ENCODE measurements around the gene ENDOV.

Gene ENDOV

DNA sequence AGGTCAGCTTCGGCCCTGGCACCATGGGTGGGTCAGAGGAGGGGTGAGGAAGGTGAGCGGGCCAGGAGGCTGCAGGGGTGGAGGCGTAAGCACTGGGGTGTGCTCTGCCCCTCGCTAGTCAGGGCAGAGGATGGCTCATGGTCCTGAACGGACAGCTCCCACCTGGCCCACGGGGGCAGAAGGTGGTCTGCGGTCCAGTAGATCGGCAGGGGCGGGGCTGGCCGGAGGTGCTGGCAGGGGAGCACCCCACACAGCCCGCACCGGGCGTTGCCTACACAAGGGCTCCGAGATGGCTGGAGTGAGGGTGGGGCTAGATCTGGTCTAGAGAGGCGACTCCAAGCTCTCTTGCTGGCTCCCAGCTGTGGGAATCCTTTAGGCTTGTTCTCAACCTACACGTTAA, 53.3 kb downstream of the ENDOV start:
- H3K23ac ChIP-seq (ENCODE audit: low read length): no peak overlapping the region
- H3K4me1 ChIP-seq (ENCODE audit: control insufficient read depth in 1 of 2, insufficient read depth in 2 of 2, low read length in 2 of 2): no peaks in the 10 kb centered on the region
- H2AFZ ChIP-seq (ENCODE audit: insufficient read depth, low read length, poor library complexity): no peak overlapping the region
- H3K18ac ChIP-seq (ENCODE audit: low read length): no peak overlapping the region
- no peaks in the 10 kb centered on the region for H3K36me3 ChIP-seq (ENCODE audit: control insufficient read depth in 1 of 2, insufficient read depth in 2 of 2, low read length in 2 of 2)
- H2BK120ac ChIP-seq (ENCODE audit: insufficient read depth, low read length, poor library complexity): no peak overlapping the region
- no peak overlapping the region for H3K27ac ChIP-seq (ENCODE audit: low read depth, low read length)
- no peaks in the 10 kb centered on the region for H3K79me2 ChIP-seq (ENCODE audit: control insufficient read depth, insufficient read depth, low read length, poor library complexity)
- H4K8ac ChIP-seq (ENCODE audit: low read depth, low read length): no peak overlapping the region
- H3K4me3 ChIP-seq (ENCODE audit: low read depth, low read length): no peak overlapping the region
- H3K9me3 ChIP-seq (ENCODE audit: insufficient read depth, low read depth, low read length): peaks cover 5% of the 10 kb centered on the region
- no peak overlapping the region for H3K14ac ChIP-seq (ENCODE audit: low read length)
- DNase-seq: no peak
- no peak overlapping the region for H3K4me2 ChIP-seq (ENCODE audit: low read length)
- no peak overlapping the region for H2AK5ac ChIP-seq (ENCODE audit: low read length)
- no peak overlapping the region for H3K4ac ChIP-seq (ENCODE audit: low read depth, low read length)
- H4K91ac ChIP-seq (ENCODE audit: low read depth, low read length): no peak overlapping the region
- WGBS (ENCODE audit: extremely low coverage, insufficient coverage, insufficient read length): no CpG with 5 or more reads among the region's 16 CpGs
- H4K12ac ChIP-seq (ENCODE audit: low read depth, low read length): no peak overlapping the region
- H2BK12ac ChIP-seq (ENCODE audit: low read length): no peak overlapping the region
- H3K27me3 ChIP-seq (ENCODE audit: insufficient read depth, low read length): peaks cover 10% of the 10 kb centered on the region
- H3K9ac ChIP-seq (ENCODE audit: low read length): no peak overlapping the region
- no peak overlapping the region for H2BK5ac ChIP-seq (ENCODE audit: low read depth, low read length, poor library complexity)
- no peaks in the 10 kb centered on the region for H3K79me1 ChIP-seq (ENCODE audit: low read length)

DNA sequence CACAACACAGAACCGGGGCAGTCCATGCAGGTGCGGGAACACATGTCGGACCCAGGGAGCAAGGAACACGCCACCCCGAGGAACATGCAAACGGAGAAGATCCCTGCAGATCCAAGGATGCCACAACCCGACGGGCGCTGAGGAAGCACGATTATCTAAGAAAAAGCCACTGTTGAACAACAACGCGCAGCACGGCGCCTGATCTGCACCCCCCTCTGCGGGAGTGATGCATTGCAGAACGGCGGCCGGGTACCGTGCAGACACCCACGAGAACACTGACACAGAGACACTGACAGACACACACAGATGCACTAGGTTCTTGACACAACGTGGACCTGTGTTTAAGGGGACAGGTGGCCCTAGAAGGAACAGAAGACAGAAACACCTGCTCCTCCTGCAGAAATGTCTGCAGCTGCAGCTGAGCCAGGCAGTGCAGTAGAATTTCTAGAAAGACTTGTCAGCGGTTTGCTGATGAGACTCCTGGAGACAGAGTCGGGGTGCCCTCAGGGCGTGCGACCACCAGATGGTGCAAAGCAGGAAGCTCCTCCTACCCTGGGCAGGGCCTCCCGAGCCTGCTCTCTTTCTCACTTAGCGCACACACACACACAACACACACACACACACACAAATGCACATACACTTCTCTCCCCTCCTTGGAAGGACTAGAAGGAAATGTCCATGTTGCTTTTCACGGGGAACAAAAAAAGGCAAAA, 54.0 kb downstream of the ENDOV start:
- Histone ChIP-seq H2BK120ac (ENCODE audit: insufficient read depth, low read length, poor library complexity) (no peak overlapping the region), H2BK12ac (ENCODE audit: low read length) (no peak overlapping the region), H4K8ac (ENCODE audit: low read depth, low read length) (no peak overlapping the region), H3K9me3 (ENCODE audit: insufficient read depth, low read depth, low read length) (peaks cover 7% of the 10 kb centered on the region), H3K23ac (ENCODE audit: low read length) (no peak overlapping the region), H3K4me3 (ENCODE audit: low read depth, low read length) (no peak overlapping the region), H4K12ac (ENCODE audit: low read depth, low read length) (no peak overlapping the region), H3K36me3 (ENCODE audit: control insufficient read depth in 1 of 2, insufficient read depth in 2 of 2, low read length in 2 of 2) (no peaks in the 10 kb centered on the region), H3K27ac (ENCODE audit: low read depth, low read length) (no peak overlapping the region), H3K14ac (ENCODE audit: low read length) (no peak overlapping the region), H3K27me3 (ENCODE audit: insufficient read depth, low read length) (peaks cover 16% of the 10 kb centered on the region), H3K4me1 (ENCODE audit: control insufficient read depth in 1 of 2, insufficient read depth in 2 of 2, low read length in 2 of 2) (no peaks in the 10 kb centered on the region), H2AFZ (ENCODE audit: insufficient read depth, low read length, poor library complexity) (no peak overlapping the region), H2AK5ac (ENCODE audit: low read length) (no peak overlapping the region), H3K4ac (ENCODE audit: low read depth, low read length) (no peak overlapping the region), H3K4me2 (ENCODE audit: low read length) (no peak overlapping the region), H3K79me2 (ENCODE audit: control insufficient read depth, insufficient read depth, low read length, poor library complexity) (no peaks in the 10 kb centered on the region), H3K79me1 (ENCODE audit: low read length) (no peaks in the 10 kb centered on the region), H2BK5ac (ENCODE audit: low read depth, low read length, poor library complexity) (no peak overlapping the region), H3K9ac (ENCODE audit: low read length) (no peak overlapping the region), H4K91ac (ENCODE audit: low read depth, low read length) (no peak overlapping the region), H3K18ac (ENCODE audit: low read length) (no peak overlapping the region)
- no peak for DNase-seq
- no CpG with 5 or more reads among the region's 28 CpGs for WGBS (ENCODE audit: extremely low coverage, insufficient coverage, insufficient read length)

DNA sequence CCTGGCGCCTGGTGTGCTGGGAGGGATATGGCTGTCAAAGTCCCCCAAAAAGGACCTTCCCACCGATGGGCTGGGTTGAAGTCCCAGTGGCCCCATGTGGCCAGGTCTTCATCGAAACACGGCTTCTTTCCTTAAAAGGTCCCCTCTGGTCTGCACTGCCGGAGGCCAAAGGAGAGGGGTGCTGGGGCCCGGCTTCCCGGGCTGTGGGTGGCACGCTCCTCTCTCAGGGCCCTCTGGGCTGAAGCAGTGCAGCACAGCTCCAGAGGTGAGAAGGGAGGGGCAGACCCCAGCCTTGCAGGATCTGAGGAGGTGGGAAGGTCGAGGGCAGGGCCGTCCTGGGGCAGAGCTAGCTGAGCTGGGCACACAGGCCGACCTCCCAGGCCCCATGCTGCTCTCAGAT, 54.7 kb downstream of the ENDOV start:
- peaks cover 7% of the 10 kb centered on the region for H3K9me3 ChIP-seq (ENCODE audit: insufficient read depth, low read depth, low read length)
- H2BK120ac ChIP-seq (ENCODE audit: insufficient read depth, low read length, poor library complexity): no peak overlapping the region
- no peak overlapping the region for H4K91ac ChIP-seq (ENCODE audit: low read depth, low read length)
- no peaks in the 10 kb centered on the region for H3K79me1 ChIP-seq (ENCODE audit: low read length)
- H3K4me1 ChIP-seq (ENCODE audit: control insufficient read depth in 1 of 2, insufficient read depth in 2 of 2, low read length in 2 of 2): no peaks in the 10 kb centered on the region
- no peak for DNase-seq
- H3K4me3 ChIP-seq (ENCODE audit: low read depth, low read length): no peak overlapping the region
- H2AFZ ChIP-seq (ENCODE audit: insufficient read depth, low read length, poor library complexity): no peak overlapping the region
- H3K18ac ChIP-seq (ENCODE audit: low read length): no peak overlapping the region
- no peak overlapping the region for H4K12ac ChIP-seq (ENCODE audit: low read depth, low read length)
- H4K8ac ChIP-seq (ENCODE audit: low read depth, low read length): no peak overlapping the region
- peaks cover 23% of the 10 kb centered on the region for H3K27me3 ChIP-seq (ENCODE audit: insufficient read depth, low read length)
- H3K27ac ChIP-seq (ENCODE audit: low read depth, low read length): no peak overlapping the region
- no peak overlapping the region for H3K14ac ChIP-seq (ENCODE audit: low read length)
- no peaks in the 10 kb centered on the region for H3K36me3 ChIP-seq (ENCODE audit: control insufficient read depth in 1 of 2, insufficient read depth in 2 of 2, low read length in 2 of 2)
- no peak overlapping the region for H2BK12ac ChIP-seq (ENCODE audit: low read length)
- no peak overlapping the region for H3K4me2 ChIP-seq (ENCODE audit: low read length)
- H3K4ac ChIP-seq (ENCODE audit: low read depth, low read length): no peak overlapping the region
- no peak overlapping the region for H3K23ac ChIP-seq (ENCODE audit: low read length)
- H2AK5ac ChIP-seq (ENCODE audit: low read length): no peak overlapping the region
- no peak overlapping the region for H2BK5ac ChIP-seq (ENCODE audit: low read depth, low read length, poor library complexity)
- WGBS (ENCODE audit: extremely low coverage, insufficient coverage, insufficient read length): no CpG with 5 or more reads among the region's 11 CpGs
- H3K79me2 ChIP-seq (ENCODE audit: control insufficient read depth, insufficient read depth, low read length, poor library complexity): no peaks in the 10 kb centered on the region
- no peak overlapping the region for H3K9ac ChIP-seq (ENCODE audit: low read length)

DNA sequence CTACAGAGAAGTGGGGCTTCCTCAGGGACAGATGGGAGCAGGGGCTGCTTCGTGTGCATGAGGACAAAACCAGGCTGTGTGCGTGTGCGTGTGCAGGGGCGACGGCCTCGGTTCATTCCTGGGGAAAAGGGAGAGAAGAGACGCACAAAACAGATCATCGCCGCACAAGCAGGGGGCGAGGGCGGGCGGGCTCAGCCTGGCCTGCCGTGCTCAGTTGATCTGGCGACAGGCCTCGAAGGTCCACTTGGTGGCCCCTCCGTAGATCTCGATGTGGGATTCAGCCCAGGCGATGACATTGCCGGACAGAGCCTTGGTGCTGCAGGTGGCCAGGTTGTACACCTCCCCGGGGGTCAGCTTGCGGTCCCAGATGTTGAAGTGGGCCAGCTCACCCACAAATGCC, 55.6 kb downstream of the ENDOV start:
- no peak overlapping the region for H3K4ac ChIP-seq (ENCODE audit: low read depth, low read length)
- H2AFZ ChIP-seq (ENCODE audit: insufficient read depth, low read length, poor library complexity): no peak overlapping the region
- H3K9ac ChIP-seq (ENCODE audit: low read length): no peak overlapping the region
- no peak overlapping the region for H3K4me2 ChIP-seq (ENCODE audit: low read length)
- no peak overlapping the region for H3K14ac ChIP-seq (ENCODE audit: low read length)
- H2BK5ac ChIP-seq (ENCODE audit: low read depth, low read length, poor library complexity): no peak overlapping the region
- H3K4me1 ChIP-seq (ENCODE audit: control insufficient read depth in 1 of 2, insufficient read depth in 2 of 2, low read length in 2 of 2): no peaks in the 10 kb centered on the region
- H4K8ac ChIP-seq (ENCODE audit: low read depth, low read length): no peak overlapping the region
- no peak overlapping the region for H4K91ac ChIP-seq (ENCODE audit: low read depth, low read length)
- H3K79me2 ChIP-seq (ENCODE audit: control insufficient read depth, insufficient read depth, low read length, poor library complexity): no peaks in the 10 kb centered on the region
- H3K9me3 ChIP-seq (ENCODE audit: insufficient read depth, low read depth, low read length): peaks cover 7% of the 10 kb centered on the region
- no CpG with 5 or more reads among the region's 21 CpGs for WGBS (ENCODE audit: extremely low coverage, insufficient coverage, insufficient read length)
- H3K27me3 ChIP-seq (ENCODE audit: insufficient read depth, low read length): peaks cover 30% of the 10 kb centered on the region
- H3K18ac ChIP-seq (ENCODE audit: low read length): no peak overlapping the region
- H2BK12ac ChIP-seq (ENCODE audit: low read length): no peak overlapping the region
- no peak for DNase-seq
- H3K23ac ChIP-seq (ENCODE audit: low read length): no peak overlapping the region
- H3K27ac ChIP-seq (ENCODE audit: low read depth, low read length): no peak overlapping the region
- H2AK5ac ChIP-seq (ENCODE audit: low read length): no peak overlapping the region
- no peaks in the 10 kb centered on the region for H3K36me3 ChIP-seq (ENCODE audit: control insufficient read depth in 1 of 2, insufficient read depth in 2 of 2, low read length in 2 of 2)
- H3K4me3 ChIP-seq (ENCODE audit: low read depth, low read length): no peak overlapping the region
- no peak overlapping the region for H2BK120ac ChIP-seq (ENCODE audit: insufficient read depth, low read length, poor library complexity)
- no peaks in the 10 kb centered on the region for H3K79me1 ChIP-seq (ENCODE audit: low read length)
- H4K12ac ChIP-seq (ENCODE audit: low read depth, low read length): no peak overlapping the region

Data from trophoblast cell (in vitro differentiated cells and primary cell).